ENCODE data around the gene CXCL14.

CXCL14 gene

DNA sequence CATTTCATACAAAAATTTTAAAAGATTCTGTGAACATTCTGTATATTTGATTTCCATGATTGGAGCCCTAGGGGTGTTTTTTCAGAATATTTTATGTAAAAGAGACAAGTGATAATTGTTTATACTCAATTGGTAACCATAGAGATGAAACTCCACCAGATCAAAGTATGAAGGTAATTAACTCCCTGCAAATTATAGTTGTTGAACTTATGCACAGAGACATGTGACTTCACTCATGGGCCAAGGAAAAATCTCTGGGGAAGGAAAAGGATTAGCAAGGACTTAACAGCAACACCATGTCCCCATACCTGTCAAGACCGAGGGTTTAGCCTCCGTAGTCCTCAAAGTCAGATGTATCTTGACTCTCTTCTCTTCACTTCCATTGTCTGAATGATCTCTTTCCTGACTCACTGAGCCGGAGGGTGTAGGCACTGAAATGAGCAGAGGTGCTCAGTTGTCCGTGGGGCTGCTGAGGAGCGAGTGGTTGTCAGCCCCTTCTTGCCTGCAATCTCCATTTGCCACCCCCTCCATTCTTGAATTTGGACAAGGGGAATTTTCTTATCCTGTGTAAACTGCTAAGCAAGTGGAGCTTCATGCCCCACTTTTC is 17.5 kb upstream of the CXCL14 start:
- DNase-seq: no peak

DNA sequence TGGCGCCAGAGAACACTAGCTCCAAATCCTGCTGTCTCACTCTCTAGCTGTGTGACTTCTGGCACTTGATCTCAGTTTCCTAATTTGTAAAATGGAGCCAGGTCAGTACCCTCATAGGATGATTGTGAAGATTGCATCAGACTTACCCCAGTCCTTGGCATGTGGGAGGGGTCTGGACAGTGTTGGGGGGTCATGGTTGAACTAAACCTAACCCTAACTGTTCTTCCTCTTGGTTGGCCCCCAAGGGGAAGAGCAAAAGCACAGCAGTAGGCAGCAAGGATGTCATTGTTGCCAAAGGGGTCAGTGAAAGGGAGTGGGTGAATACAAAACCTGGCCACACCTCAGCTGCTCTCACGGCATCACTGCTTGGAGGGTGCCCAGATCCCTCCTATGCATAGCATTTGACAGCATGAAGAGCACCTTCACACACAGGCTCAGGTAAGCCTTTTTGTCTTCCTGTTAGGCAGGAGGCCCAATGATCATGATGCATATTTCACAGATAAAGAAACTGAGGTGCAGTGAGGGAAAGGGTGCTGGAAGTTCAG is 15.7 kb upstream of the CXCL14 start:
- no peak for DNase-seq

DNA sequence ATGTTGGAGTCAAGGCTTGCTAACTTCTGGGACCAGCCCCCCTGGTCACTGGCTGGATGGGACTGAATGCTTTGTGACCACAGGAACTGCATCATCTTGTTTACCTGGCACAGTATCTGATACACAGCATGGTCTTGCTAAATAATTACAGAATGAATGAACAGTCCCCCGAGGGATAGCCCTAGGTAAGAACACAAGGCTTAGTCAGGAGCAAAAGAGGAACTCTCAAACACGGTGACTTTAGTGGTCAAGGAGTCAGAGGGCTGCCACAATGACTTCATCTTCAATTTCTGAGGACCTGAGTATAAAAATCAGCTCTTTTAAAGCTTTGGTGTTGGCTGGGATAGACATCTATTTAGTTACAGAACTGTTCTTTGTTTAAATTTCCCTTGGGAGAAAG is 15.1 kb upstream of the CXCL14 start:
- no peak for DNase-seq

DNA sequence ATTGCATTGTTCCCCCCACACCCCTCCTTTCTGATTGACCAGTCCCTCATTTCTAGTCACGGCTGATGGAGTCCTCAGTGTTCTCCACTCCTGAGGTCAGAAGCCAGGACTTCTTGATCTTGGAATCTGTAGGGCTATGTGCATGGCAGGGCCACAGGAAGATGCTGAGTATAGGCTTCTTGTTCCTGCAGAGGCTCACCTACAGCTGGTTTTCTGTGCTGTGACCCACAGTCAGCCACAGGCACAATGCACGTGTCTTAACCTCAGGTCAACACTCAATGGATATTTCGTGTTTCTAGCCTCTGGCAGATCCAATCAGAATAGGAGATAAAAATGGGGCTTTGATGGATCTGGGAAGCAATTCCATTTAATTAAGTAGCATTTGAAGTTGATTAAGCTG is 14.3 kb upstream of the CXCL14 start:
- no peak for DNase-seq

DNA sequence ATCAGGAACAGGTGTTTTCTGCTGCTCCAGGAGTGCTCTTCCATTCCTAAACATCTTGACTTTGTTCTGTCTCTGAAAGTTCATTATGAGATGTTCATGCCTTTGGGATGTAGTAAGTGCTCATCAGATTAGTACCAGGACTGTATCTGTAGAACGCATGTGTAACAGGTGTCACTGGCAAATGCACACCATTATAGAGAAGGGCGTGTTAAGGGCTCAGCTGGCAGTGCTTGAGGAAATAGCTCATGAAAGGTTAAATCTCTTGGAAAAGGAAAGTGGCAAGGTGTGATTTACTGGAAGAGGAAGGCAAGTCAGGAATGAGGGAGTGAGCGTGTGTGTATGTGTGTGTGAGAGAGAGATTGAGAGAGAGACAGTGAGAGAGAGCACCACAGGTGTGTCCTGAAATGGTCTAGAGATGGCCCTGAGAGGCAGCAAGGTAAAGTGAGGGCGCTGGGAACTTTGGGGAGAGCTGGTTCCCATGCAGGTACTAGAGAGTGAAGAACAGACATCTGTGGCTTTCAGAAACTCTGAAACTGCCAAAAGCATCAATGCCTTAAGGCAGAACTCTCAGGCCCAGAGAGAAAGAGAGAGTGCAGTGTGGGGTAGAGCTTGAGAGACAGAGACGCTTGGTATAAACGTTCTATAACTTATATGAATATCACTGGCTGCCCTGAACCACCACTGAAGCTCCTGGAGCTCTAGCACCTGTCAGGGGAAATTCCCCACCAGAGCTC is 13.7 kb upstream of the CXCL14 start:
- DNase-seq: no peak

DNA sequence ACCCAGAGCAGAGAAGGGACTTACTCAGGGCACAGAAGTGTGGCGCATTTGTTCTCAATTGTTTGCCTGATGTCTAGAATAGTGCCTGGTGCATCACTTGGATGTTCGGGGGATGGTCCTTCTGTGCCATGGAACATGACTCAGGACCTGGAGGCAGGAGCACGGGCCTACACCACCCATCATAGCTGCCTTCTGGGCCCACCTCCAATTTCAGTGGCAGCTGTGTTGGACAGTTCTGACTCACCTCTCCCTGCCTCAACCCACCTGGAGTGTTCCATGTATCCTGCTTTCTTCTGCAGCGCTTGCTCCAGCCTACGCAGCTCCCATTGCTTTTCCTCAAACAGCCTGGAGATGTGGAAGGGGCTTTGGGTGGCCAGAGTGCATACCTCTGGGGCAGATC is 12.5 kb upstream of the CXCL14 start:
- DNase-seq: no peak

DNA sequence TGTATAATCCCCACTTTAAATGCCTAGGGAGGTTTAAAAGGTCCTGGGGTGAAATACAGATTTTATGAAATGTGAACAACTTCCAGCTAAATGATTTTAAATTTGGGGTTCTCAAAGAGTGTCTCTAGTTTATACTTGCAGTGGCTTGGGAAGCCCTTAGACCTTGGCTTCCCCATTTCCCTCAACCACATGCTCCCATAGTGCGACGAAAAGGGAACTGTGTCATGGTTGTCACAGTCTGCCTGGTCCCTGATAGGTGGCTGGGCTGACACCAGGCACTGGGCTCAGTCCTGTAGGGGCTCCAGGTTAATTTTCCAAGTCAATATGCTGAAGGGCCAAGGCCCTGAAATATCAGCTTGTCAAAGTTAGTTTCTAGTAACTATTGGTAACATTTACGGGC is 10.4 kb upstream of the CXCL14 start:
- no peak for DNase-seq

DNA sequence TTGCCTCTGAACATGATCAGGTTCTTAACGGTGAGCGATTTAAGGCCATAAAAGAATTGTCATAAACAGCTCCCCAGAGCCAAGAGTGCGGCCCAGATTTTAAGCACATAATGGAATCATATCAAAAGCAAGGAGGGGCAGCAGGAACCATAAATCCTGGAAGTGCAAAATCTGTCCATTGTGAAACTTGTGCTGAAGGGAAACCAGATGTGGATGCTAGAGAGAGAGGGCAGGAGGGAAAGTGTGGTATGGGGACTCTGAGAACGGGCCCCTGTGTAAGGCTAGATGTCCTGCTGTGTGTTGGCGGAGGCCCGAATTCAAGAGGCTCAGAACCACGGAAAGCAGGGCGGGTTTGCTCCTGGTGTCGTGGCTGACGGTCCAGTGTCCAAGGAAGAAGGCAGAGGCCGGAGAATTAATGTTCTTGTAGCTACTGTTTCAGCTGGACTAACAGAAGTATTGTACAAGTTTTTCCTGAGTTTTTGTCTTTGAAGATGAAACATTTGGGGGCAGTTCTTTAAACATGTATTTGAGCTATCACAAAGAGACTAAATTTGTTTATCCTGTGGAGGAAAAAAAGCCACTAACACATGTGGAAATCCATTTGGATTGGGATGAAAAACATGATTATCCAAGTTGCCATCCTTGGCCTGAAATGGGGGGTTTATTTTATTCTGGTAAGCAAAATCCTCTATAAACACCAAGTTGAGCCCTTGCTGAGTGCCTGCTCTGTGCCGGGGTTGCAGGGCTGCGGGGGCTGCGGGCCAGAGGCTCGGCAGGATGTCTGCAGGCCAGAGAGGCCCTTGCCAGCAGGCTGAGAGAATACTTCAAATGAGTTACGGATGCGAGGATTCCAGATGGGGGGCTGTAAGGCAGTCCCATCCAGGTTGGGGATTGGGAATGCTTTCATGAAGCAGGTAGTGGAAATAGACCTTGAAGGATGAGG is 9.2 kb upstream of the CXCL14 start:
- DNase-seq: no peak

DNA sequence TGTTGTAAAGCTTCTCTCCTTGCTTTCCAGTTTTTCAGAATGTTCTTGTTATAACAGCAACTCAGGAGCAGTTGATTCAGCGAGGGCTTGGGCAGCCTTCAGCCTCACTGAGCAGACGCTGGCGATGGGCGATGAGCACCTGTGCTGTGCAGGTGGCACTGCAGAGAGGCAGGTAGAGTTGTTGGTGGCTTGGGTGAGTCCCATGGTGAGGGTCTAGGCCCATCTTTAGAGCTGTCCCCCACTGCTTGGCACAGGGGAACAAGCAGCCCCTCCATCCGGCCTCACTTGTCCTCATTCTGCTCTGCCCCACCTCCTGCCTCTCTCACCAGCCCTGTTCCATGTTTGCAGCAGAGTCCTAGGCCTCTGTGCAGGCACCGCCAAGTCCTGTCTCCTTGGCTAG is 6.1 kb upstream of the CXCL14 start:
- no peak for DNase-seq

DNA sequence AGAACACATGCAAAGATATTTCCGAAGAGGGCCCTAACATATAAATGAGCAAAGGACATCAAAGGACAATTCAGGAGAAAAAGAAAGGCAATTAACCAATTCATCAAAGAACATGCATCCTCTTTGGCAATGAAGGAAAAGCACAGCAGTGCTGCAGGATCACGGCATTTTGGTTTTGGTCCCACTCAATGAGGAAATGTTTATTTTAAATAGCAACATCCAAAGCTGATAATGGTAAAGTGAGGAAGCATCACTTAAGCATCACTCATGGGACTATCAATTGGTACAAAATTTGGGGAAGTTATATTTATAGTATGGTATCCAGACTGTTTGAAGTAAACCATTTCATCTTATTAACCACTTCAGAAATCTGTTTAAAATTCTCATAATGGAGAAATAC is 5.5 kb upstream of the CXCL14 start:
- DNase-seq: no peak

DNA sequence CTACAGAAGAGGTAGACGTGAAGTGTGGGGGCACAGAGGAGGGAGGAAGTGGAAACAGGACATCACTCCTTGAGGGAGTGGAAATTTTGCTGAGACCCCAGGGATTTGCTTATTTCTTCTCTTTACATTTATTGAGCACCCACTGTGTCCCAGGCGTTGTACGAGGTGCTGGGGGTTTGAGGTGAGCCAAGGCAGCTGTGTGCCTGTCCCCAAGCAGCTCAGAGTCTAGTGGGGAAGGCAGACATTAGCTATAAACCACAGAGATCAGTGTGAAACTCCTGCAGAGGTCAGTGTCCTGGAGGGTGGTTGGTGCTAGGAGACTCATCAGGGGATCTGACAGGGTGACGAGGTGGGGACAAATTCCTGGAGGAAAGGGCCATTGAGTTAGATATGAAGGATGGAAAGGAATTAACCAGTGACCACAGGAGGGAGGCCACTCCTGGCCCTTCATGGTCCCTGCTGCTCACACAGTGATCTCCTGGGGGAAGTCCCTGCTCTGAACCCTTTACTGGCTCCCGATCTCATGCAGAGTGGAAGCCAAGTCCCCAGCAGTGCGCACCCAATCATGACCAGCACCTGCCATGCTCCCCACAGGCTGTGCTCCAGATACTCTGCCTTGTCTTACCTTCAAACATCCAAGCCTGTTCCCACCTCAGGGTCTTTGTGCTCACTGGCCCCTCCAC is 3.4 kb upstream of the CXCL14 start:
- no peak for DNase-seq

DNA sequence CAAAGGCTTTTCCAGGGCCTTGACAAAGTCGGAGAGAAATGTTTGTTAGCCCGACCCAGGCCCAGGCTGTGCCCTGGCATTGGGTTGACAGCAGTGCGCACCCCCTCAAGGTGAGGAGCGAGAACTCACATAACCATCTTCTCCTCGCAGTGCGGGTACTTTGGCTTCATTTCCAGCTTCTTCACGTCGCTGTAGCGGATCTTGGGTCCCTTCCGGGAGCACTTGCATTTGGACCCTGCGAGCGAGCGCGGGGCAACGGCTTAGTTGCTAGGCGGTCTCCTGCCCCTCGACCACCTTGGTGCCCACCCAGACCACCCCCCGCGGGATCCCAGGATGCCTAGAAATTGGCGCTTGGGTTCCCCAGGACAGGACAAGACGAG is 496 bp downstream of the CXCL14 start:
- no peak for DNase-seq

DNA sequence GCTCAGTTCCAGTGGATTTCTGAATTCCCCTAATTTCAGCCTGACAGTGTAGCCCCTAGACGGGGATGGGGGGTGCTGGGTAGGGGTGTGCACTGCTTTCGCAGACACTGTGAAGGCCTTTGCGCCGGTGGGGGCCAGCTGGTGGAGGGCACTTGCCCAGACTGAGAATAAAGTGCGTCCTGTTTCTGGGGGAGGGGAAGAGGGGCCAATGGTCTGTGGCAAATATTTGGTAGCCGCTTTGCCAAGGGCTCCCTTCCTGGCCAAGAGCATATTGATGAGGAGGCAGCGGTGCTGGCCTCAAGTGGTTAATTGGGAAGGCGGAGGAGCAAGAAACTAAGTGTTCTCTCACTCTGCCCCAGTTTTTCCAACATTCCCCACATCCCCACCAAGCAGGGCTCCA is 1.4 kb downstream of the CXCL14 start:
- DNase-seq: no peak

DNA sequence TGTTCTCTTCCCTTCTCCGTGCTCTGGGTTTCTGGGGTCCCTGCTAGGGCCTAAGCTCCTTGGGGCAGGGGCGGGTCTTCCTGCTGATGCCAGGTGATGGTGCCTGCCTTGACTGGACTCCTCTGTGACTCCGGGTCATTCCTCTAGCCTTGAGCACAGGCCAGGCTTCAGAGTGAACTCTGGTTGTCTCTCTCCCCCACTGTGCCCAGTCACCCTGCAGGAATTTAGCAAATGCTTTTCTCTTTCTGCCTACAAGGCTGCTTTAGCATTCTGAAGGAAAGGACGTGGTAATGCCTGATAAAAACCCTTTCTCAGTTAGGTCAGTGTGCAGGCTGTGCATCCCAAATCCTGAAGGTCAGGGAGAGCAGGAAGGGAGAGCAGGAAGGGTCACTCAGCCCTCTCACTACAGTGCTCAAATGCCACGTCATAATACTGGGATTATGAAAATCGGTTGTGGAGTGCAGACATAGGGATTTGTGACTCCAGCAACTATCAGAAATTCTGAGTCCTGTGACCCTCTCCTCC is 2.7 kb downstream of the CXCL14 start:
- DNase-seq: no peak

DNA sequence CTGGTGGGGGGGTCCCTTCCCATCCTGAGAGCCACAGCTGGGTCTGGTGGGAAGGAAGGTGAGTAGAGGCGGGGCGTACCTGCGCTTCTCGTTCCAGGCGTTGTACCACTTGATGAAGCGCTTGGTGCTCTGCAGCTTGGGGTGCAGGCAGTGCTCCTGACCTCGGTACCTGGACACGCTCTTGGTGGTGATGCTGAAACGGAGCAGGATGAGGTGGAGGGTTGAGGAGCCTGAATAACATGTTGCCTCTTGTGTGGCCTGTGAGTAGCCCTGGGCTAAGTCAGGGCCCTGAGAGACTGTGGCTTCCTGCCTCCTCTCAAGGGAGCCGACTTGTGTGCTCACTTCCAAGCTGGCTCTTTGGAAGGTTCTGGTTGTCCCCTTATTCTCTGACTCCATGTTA is 4.3 kb downstream of the CXCL14 start:
- DNase-seq: no peak

DNA sequence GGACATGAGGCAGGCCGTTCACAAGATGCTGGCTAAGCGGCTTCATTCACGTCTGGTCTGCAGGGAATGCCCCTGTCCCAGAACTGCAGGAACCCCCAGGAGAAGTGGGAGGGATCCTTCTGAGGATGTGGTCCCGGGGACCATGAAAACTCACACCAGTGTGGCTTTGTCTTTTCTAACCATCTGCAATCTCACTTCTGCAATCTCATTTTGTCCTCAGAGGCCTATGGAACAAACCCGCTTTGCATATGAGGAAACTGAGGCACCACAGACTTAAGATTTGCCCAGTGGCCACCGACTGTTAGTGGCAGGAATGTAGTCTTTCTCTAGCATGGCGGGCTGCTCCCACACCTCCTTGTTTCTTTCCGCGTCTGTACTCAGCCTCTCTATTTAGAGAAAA is 6.9 kb downstream of the CXCL14 start:
- DNase-seq: no peak

DNA sequence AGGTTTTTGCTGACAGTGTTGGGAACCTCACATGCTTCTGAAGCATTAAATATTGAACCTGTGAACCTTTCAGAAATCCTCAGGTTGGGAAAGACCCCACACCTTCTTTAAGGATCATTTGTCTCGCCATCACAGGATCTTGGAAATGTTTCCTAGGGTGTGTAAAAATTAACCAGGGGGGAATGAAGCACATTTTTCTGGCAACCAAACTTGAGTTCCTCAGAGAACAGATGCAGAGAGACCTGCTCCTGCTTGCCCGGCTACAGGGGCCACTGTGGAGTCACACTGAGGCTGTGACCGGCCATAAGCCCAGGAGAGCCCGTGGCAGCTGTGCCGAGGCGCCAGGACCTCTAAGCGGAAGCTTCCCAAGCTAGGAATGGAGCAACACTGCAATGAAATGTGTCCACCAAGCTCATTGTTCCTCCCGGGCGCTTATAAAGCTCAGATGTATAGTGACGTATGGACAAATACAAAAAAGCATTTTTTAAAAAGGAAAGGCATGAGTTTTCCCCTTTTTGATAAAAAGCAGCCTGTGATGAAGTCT is 7.7 kb downstream of the CXCL14 start:
- no peak for DNase-seq

DNA sequence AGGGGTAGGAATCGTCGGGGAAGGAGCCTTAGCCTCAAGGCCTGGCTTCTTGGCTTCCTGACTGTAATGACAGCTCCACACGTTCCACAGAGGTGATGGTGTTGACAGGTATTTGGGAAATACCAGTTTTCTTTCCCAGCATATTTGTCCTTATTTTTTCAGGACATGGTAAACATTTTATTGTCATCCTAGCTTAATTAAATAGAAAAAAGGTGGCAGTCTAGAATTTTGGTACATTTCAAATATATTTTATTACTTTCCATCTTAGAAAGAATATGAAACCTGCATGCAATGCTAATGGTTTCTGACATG is 8.4 kb downstream of the CXCL14 start:
- no peak for DNase-seq

DNA sequence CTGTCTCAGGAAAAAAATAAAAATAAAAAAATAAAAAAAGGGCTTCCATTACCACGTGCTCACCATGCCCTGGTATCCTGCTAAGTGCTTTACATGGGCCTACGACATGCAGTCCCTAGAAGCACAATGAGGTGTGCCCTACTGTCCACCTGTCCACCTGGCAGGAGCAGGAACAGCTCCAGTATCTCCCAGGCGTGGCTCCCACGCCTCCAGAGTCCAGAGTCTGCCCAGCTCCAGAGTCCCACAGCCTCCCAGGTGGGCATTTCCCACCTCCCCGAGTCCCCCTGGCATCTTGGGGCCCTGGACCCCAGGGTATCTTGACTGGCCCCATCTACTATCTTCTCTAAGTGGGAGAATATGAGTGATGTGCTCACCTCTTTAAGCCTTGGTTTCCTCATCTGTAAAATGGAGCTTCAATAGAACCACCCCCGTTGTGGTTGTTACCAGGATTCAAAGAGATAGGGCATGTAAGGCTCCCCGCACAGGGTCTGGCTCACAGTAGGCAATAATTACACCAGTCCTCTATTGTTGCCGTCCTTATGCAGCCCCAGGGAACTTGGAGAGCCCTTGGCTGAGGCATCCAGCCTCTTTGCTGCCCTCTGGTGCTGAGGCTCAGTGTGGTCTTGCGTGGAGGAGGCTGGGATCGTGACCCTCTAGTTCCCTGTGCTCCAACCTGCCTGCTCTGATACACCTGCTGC is 8.9 kb downstream of the CXCL14 start:
- no peak for DNase-seq

DNA sequence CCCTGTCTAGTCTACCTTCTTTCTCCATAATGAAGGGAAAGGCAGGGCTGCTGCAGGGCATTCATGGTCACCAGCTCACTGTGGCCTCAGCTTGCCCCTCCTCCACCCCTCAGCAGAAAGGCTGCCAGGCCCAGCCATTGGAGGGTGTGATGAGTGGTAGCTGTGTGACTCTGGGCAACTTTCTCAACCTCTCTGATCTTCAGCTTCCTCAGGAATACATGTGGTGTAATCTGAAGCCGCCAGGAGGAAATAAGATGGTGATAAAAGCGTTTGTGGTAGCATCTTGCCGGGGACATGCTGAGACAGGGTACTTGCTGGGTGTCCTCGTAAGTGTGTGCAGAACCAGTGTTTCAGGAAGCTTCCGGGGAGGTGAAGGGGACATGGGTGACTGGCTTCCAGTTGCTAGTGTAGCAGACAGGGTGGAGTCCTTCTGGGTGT is 9.8 kb downstream of the CXCL14 start:
- DNase-seq: no peak

DNA sequence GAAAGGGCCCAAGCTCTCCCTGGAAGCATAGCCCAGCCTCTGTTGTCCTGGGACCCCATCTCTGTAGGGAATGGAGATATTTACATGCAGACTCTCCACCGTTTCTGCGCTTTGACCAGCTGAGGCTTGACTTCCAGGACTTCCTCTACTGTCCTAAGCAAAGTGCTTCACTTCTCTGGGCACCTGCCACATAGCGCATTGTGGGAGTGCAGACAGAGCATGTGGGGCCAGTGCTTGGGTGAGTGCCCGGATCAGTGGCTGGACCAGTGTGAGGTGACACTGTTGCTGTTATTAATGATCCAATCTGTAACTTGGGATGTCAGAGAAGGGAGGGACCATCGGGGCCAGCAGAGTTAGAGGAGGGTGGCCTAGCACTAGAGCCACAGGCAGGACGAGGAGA is 10.5 kb downstream of the CXCL14 start:
- DNase-seq: no peak

DNA sequence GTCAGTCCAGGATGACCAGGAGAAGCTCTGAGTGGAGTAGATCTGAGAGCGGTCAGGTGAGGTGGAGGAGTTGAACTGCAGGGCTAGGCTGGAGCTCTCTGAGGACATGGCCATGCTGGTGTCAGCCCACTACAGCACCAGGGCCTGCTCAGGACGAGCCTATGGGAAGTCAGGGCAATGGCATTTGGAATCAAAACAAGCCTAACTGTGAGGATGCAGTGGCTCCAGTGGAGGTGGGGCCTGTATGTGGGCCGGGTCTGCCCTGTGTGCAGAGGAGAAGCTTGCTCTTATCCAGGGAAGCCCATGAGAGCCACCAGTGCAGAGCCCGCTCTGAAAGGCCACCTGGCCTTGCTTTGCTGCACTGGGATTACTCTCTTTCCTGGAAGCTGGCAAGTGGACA is 11.1 kb downstream of the CXCL14 start:
- no peak for DNase-seq

Measured in retina (tissue), 1 donor.